Endothelial cell (in vitro differentiated cells): ENCODE measurements around the gene CHRNA7. TPM values are rescaled to one million over a fixed set of nuclear protein-coding genes. Genes with fewer than 3 reads are reported as not detected.

Source experiments
- DNase-seq: peaks from one replicate; pipeline ENCODE4 v3.0.0; 2021; ENCODE audit warnings: low spot score
- H3K27ac Mint-ChIP-seq: one replicate; pipeline ENCODE4 v1.8.0; 2021; ENCODE audit warnings: mixed read lengths, inconsistent platforms; ENCODE audit not compliant: unreplicated experiment
- H3K27me3 Mint-ChIP-seq: one replicate; pipeline ENCODE4 v1.8.0; 2021; ENCODE audit warnings: mild to moderate bottlenecking, moderate library complexity, mixed read lengths, inconsistent platforms; ENCODE audit not compliant: unreplicated experiment
- H3K36me3 Mint-ChIP-seq: one replicate; pipeline ENCODE4 v1.8.0; 2021; ENCODE audit warnings: mild to moderate bottlenecking, low read depth, mixed read lengths, inconsistent platforms; ENCODE audit not compliant: unreplicated experiment
- H3K4me1 Mint-ChIP-seq: one replicate; pipeline ENCODE4 v1.8.0; 2021; ENCODE audit warnings: mild to moderate bottlenecking, mixed read lengths, inconsistent platforms; ENCODE audit not compliant: unreplicated experiment
- H3K4me3 Mint-ChIP-seq: one replicate; pipeline ENCODE4 v1.8.0; 2021; ENCODE audit warnings: mild to moderate bottlenecking, mixed read lengths, inconsistent platforms; ENCODE audit not compliant: unreplicated experiment
- H3K9me3 Mint-ChIP-seq: one replicate; pipeline ENCODE4 v1.8.0; 2021; ENCODE audit warnings: mixed read lengths, inconsistent platforms; ENCODE audit not compliant: unreplicated experiment
- total RNA-seq: library from RNA; stranded (reverse); fragmentation: NEBNext Ultra II Directional; extraction: Animal tissue kit (Norgen Biotek cat#: 25700); gene quantifications from one replicate; pipeline ENCODE4 v1.2.1, GENCODE V29; 2021; ENCODE audit not compliant: unreplicated experiment
- TF ChIP-seq, protein P1 (sequence below): fragments of 200-600 bp; sonication (generic); IDR thresholded peaks from one replicate; pipeline ENCODE4 v1.5.0; 2021; ENCODE audit warnings: antibody characterized with exemption; ENCODE audit not compliant: unreplicated experiment

The CHRNA7 gene
- total RNA-seq, 1 donor from 2014 or later = 2.3 TPM

DNA sequence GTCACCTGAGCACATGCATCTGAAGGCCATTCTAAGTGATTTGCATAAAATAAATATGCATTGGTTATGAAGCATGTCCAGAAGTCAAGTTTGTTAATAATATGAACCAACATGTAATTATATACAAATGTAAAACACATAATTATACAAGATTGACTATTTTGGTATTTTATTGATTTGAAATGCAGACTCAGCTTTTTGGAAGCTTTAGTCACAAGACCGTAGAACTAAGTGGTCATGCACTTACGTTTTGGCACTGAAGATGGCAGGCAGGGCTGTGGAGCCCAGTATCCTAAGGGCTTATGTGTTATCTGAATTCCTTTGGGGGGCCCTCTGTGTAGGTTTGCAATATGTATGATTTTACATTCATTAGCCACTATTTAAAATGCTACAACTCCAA, 5.0 kb downstream of the CHRNA7 start:
- TF ChIP-seq, protein P1, sequence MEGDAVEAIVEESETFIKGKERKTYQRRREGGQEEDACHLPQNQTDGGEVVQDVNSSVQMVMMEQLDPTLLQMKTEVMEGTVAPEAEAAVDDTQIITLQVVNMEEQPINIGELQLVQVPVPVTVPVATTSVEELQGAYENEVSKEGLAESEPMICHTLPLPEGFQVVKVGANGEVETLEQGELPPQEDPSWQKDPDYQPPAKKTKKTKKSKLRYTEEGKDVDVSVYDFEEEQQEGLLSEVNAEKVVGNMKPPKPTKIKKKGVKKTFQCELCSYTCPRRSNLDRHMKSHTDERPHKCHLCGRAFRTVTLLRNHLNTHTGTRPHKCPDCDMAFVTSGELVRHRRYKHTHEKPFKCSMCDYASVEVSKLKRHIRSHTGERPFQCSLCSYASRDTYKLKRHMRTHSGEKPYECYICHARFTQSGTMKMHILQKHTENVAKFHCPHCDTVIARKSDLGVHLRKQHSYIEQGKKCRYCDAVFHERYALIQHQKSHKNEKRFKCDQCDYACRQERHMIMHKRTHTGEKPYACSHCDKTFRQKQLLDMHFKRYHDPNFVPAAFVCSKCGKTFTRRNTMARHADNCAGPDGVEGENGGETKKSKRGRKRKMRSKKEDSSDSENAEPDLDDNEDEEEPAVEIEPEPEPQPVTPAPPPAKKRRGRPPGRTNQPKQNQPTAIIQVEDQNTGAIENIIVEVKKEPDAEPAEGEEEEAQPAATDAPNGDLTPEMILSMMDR = no peak
- DNase-seq = no peak
- Mint-ChIP-seq H3K27me3 (peaks cover 3% of the 10 kb centered on the region), H3K9me3 (no peaks in the 10 kb centered on the region), H3K36me3 (peaks cover 6% of the 10 kb centered on the region), H3K4me3 (no peak overlapping the region), H3K27ac (no peak overlapping the region), H3K4me1 (peaks cover 4% of the 10 kb centered on the region)

DNA sequence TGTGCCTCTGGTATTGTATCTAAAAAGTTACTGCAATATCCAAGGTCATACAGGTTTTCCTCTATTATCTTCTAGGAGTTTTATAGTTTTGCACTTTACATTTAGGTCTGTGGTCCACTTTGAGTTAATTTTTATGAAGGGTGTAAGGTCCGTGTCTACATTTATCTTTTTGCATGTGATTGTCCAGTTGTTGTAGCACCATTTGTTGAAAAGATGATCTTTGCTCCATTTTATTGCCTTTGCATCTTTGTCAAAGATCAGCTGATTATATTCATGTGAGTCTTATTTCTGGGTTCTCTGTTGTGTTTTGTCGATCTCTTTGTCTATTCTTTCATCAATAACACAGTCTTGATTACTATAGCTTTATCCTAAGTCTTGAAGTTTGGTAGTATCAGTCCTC, 6.7 kb downstream of the CHRNA7 start:
- Mint-ChIP-seq H3K27ac (no peak overlapping the region), H3K4me1 (peaks cover 2% of the 10 kb centered on the region), H3K27me3 (peaks cover 3% of the 10 kb centered on the region), H3K36me3 (no peaks in the 10 kb centered on the region), H3K4me3 (no peak overlapping the region), H3K9me3 (no peaks in the 10 kb centered on the region)
- TF ChIP-seq, protein P1 = no peak
- DNase-seq = no peak

DNA sequence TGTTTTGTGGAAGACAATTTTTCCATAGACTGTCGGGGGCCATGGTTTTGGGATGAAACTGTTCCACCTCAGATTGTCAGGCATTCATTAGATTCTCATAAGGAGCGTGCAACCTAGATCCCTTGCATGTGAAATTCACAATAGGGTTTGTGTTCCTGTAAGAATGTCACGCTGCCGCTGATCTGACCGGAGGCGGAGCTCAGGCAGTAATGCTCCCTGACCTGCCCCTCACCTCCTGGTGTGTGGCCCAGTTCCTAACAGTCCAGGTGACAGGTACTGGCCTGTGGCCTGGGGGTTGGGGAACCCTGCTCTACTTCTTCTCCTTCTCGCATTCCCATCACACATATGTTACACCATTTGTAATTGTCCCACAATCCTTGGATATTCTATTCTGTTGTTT, 11.0 kb downstream of the CHRNA7 start:
- TF ChIP-seq, protein P1 = no peak
- peaks cover 2% of the 10 kb centered on the region for H3K27me3 Mint-ChIP-seq
- no peak for DNase-seq
- peaks cover 9% of the 10 kb centered on the region for H3K4me1 Mint-ChIP-seq
- H3K9me3 Mint-ChIP-seq = no peaks in the 10 kb centered on the region
- no peak overlapping the region for H3K4me3 Mint-ChIP-seq
- H3K27ac Mint-ChIP-seq = no peak overlapping the region
- no peaks in the 10 kb centered on the region for H3K36me3 Mint-ChIP-seq

DNA sequence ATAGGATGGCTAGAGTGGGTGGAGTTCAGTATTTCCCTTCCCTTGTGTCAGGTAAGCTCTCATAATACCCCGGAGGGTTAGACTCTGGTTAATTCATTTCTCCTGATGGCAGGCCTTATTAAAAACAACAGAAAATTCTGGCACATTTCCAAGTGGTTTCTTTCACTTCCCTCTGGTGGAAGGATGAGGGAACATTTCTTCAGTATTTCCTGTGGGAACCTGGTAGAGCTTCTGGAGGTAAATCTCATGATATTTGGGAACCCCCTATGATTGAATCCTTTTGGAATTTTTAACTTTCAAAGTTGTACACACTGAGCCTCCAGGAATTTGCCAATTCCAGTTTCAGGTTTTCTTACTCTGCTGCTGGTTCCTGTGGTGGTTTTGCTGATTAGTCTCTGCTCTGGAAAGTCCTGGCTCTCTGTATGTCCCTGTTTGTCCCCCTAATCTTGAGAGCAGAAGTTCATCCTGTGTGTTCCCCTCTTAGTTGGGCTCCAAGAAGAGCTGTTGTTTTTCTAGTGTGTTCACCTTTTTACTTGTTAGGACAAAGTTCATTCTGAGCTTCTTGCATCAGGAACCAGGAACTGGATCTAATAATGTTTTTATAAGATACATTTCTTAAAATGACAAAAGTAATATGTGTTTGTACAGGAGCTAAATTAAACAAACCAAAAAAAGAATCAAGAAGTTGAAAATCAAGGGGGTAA, 12.1 kb downstream of the CHRNA7 start:
- H3K27me3 Mint-ChIP-seq = peaks cover 2% of the 10 kb centered on the region
- no peaks in the 10 kb centered on the region for H3K36me3 Mint-ChIP-seq
- peaks cover 9% of the 10 kb centered on the region for H3K4me1 Mint-ChIP-seq
- no peak overlapping the region for H3K27ac Mint-ChIP-seq
- TF ChIP-seq, protein P1 = no peak
- no peaks in the 10 kb centered on the region for H3K9me3 Mint-ChIP-seq
- H3K4me3 Mint-ChIP-seq = no peak overlapping the region
- no peak for DNase-seq

DNA sequence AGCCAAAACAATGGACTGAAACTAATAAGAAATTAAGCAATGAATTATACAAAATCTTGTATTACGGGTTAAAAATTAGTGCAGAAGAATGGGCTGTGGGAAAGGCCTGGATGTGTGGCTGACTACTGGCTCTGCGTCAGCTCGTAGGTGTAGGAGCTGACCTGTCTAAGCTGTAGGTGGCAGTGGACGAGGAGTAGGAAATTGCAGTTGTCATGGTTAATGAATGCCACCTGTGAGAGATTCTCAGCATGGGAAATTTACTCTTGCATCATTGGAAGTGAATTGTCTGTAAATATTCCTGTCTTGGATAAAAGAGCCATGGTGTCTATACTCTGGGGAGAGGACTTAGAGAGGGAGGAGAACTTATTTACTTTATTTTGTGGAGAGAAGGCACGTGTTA, 23.4 kb downstream of the CHRNA7 start:
- DNase-seq = no peak
- Mint-ChIP-seq H3K27ac (no peak overlapping the region), H3K4me3 (no peak overlapping the region), H3K27me3 (peaks cover 2% of the 10 kb centered on the region), H3K4me1 (peaks cover 9% of the 10 kb centered on the region), H3K9me3 (peaks cover 5% of the 10 kb centered on the region), H3K36me3 (peaks cover 9% of the 10 kb centered on the region)
- TF ChIP-seq, protein P1 = no peak
